ENCODE data around the gene COL11A1.
"Not testable (repeated sequence)": the region's sequence is repeated elsewhere in the genome, so short reads cannot be mapped to it uniquely, and the experiment has no call there.

The COL11A1 gene

DNA sequence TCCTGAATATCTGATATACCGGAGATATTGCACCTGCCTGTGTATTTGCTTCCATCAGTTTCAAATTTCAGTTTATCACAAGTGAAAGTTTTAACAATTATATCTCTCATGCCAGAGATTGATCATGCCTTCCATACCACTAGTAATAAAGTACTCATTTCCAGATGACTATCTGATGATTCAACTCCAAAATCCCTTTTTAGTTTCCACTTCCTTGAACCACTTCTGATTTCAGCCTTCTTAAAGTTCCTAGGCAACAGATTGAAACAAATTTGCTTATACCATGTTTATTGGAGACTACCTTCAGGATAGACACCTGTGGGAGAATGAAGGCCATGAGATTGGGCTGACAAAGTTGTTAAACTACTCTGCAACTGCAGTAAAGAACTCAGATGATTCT, 21.5 kb upstream of the COL11A1 start:
- DNase-seq: no peak
- H3K27me3 ChIP-seq (ENCODE audit: insufficient read depth, low read depth, severe bottlenecking): no peaks in the 10 kb centered on the region
- no peaks in the 10 kb centered on the region for H3K36me3 ChIP-seq
- H3K9me3 ChIP-seq (ENCODE audit: severe bottlenecking): no peaks in the 10 kb centered on the region
- H3K4me3 ChIP-seq (ENCODE audit: low read depth, low read length): no peak overlapping the region
- no peak for TF ChIP-seq CTCF (IDR thresholded peaks at IDR 0.05; ENCODE audit: low read depth, low read length)
- H3K27ac ChIP-seq: no peak overlapping the region

- Histone ChIP-seq H3K27ac (no peak overlapping the region), H3K36me3 (no peaks in the 10 kb centered on the region), H3K27me3 (ENCODE audit: insufficient read depth, low read depth, severe bottlenecking) (no peaks in the 10 kb centered on the region), H3K4me3 (ENCODE audit: low read depth, low read length) (no peak overlapping the region), H3K9me3 (ENCODE audit: severe bottlenecking) (no peaks in the 10 kb centered on the region)
- TF ChIP-seq CTCF (IDR thresholded peaks at IDR 0.05; ENCODE audit: low read depth, low read length): no peak
- DNase-seq: no peak
These were observed 20.9 kb upstream of the COL11A1 start for GRCh38 chr1:103129255-103129654.

GRCh38 chr1:103128256-103128655, 19.9 kb upstream of the COL11A1 start:
- not testable (repeated sequence) for DNase-seq; H3K4me3 ChIP-seq (ENCODE audit: low read depth, low read length); H3K9me3 ChIP-seq (ENCODE audit: severe bottlenecking); H3K36me3 ChIP-seq; H3K27me3 ChIP-seq (ENCODE audit: insufficient read depth, low read depth, severe bottlenecking); H3K27ac ChIP-seq

- DNase-seq: no peak
- H3K36me3 ChIP-seq: no peaks in the 10 kb centered on the region
- H3K4me3 ChIP-seq (ENCODE audit: low read depth, low read length): no peak overlapping the region
- H3K27ac ChIP-seq: no peak overlapping the region
- no peaks in the 10 kb centered on the region for H3K27me3 ChIP-seq (ENCODE audit: insufficient read depth, low read depth, severe bottlenecking)
- H3K9me3 ChIP-seq (ENCODE audit: severe bottlenecking): no peaks in the 10 kb centered on the region
- no peak for TF ChIP-seq CTCF (IDR thresholded peaks at IDR 0.05; ENCODE audit: low read depth, low read length)
These were observed 16.9 kb upstream of the COL11A1 start for GRCh38 chr1:103125219-103125618.

GRCh38 chr1:103122983-103123720, 14.8 kb upstream of the COL11A1 start:
- DNase-seq: no peak
- Histone ChIP-seq H3K4me3 (ENCODE audit: low read depth, low read length) (no peak overlapping the region), H3K27ac (no peak overlapping the region), H3K36me3 (no peaks in the 10 kb centered on the region), H3K9me3 (ENCODE audit: severe bottlenecking) (no peaks in the 10 kb centered on the region), H3K27me3 (ENCODE audit: insufficient read depth, low read depth, severe bottlenecking) (no peaks in the 10 kb centered on the region)
- TF ChIP-seq CTCF (IDR thresholded peaks at IDR 0.05; ENCODE audit: low read depth, low read length): no peak

DNA sequence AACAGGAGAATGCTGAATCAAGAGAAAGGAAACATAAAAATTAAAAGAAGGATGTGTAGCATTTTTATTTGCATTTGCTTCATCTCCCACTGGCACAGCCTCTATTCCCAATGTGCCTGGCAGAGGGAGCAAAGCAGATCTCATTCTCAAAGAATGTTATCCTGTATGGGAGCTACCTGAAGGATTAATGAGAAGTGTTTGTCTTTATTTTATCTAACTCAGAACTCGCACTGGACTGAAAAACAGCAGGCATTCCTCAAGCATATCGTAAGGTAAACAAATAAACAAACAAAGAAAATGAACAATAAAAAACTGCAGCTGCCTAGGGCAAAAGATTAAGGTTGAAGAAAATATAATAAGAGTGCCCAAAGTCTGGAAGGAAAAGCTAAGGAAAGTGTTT, 12.7 kb upstream of the COL11A1 start:
- H3K27me3 ChIP-seq (ENCODE audit: insufficient read depth, low read depth, severe bottlenecking): no peaks in the 10 kb centered on the region
- no peak overlapping the region for H3K4me3 ChIP-seq (ENCODE audit: low read depth, low read length)
- no peak for DNase-seq
- no peak for TF ChIP-seq CTCF (IDR thresholded peaks at IDR 0.05; ENCODE audit: low read depth, low read length)
- H3K36me3 ChIP-seq: no peaks in the 10 kb centered on the region
- no peaks in the 10 kb centered on the region for H3K9me3 ChIP-seq (ENCODE audit: severe bottlenecking)
- H3K27ac ChIP-seq: no peak overlapping the region
